A549 (cell line): Measurements from ENCODE around the gene SLC10A1.

ENCODE experiments used
- CTCF ChIP-seq: fragments of >200 bp; sonication (Bioruptor Twin); formaldehyde crosslinking; IDR thresholded peaks from 3 replicates; pipeline ENCODE4 v1.5.1; 2016
- ELK1 ChIP-seq: fragments of 150-350 bp; IDR thresholded peaks from 2 replicates; pipeline ENCODE4 v1.6.1; 2014; ENCODE audit warnings: low read depth, mild to moderate bottlenecking, low read length
- EP300 ChIP-seq, 2 experiments: fragments of >200 bp; sonication (Bioruptor Twin); formaldehyde crosslinking; IDR thresholded peaks; 2 replicates in 1 of 2; 3 replicates in 1 of 2; pipeline ENCODE4 v1.6.1; 2016 to 2017
- ESRRA ChIP-seq: fragments of 150-350 bp; IDR thresholded peaks from 2 replicates; pipeline ENCODE4 v1.6.1; 2014; ENCODE audit warnings: mild to moderate bottlenecking, low read length, borderline replicate concordance
- HDAC2 ChIP-seq: fragments of 200-600 bp; sonication (generic); IDR thresholded peaks from 2 replicates; pipeline ENCODE4 v1.6.1; 2016
- MAFK ChIP-seq: fragments of 450-650 bp; IDR thresholded peaks from 2 replicates; pipeline ENCODE4 v1.6.1; 2014; ENCODE audit not compliant: partially characterized antibody
- MAX ChIP-seq: IDR thresholded peaks from 2 replicates; pipeline ENCODE4 v1.6.1; 2012
- NR3C1 ChIP-seq: fragments of >200 bp; sonication (Bioruptor Twin); formaldehyde crosslinking; IDR thresholded peaks from 3 replicates; pipeline ENCODE4 v1.6.1; 2017
- POLR2A ChIP-seq: IDR thresholded peaks from 2 replicates; pipeline ENCODE4 v1.6.1; 2012; ENCODE audit warnings: mild to moderate bottlenecking, low read length
- ZC3H11A ChIP-seq: fragments of 450-650 bp; IDR thresholded peaks from 2 replicates; pipeline ENCODE4 v1.6.1; 2014; ENCODE audit warnings: antibody characterized with exemption, mild to moderate bottlenecking
- ZSCAN20 ChIP-seq: fragments of 250-450 bp; sonication (Bioruptor Pico); IDR thresholded peaks from 2 replicates; pipeline ENCODE4 v1.8.0; 2022; ENCODE audit warnings: mild to moderate bottlenecking, moderate library complexity

GRCh38 chr14:69819607-69820006 is 22.6 kb upstream of the SLC10A1 start:
- TF ChIP-seq ZSCAN20 (CRISPR knock-in tag) (no peak), POLR2A (no peak), CTCF (no peak), MAX (no peak), NR3C1 (no peak), MAFK (no peak), EP300 (IDR thresholded peaks at IDR 0.05) (no peak), ELK1 (no peak), ZC3H11A (no peak), ESRRA (no peak), HDAC2 (no peak)
